GM18858 (cell line): ENCODE measurements around the gene MEGF9.
"Not testable (repeated sequence)": the region's sequence is repeated elsewhere in the genome, so short reads cannot be mapped to it uniquely, and the experiment has no call there.

ENCODE experiments used
- ATAC-seq: cut with Tn5 transposase; IDR thresholded peaks from one replicate; pipeline ENCODE4 v1.9.1; 2021; ENCODE audit not compliant: unreplicated experiment

The MEGF9 gene

DNA sequence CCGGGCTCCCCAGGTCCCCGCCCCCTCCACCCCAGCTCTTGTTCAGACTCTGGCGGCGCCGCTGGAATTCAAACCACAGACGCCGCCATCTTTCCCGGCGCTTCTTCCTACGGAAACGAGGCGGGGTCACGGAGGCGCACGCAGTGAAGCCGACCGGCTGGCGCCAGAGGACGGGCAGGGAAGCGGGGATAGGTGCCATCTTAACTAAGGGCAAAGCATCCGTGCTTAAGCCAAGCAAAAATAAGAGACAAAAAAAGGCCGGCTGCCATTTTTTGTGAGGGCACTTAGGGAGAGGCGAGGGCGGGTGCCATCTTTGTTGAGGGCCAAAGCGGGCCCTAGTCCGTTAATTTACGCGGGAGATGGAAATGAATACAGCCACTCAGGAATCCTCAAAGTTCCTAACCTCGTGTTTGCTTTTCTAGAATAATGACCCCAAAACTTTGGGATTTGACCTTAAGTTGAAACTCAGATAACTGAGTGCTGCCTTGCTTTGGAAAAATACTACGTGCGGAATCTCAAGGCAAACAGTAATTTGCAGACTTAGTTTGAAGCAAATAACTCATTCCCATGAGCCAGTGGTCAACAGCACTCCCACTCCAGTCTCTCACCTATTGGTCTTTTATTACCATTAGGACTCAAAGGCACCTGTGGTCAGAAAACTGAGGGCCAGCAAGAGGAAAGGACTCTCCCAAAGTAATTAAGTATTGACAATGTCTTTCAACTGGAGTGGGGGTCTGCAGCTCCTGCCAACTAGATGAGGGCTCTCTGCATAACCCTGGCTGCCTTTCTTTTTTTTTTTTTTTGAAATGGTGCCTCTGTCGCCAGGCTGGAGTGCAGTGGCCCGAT is 134.0 kb downstream of the MEGF9 start, which contains the start of gene CDK5RAP2:
TSS of gene CDK5RAP2 (minus strand) at position 117 of the 846 bp plus-strand sequence. CDS start 189 bp downstream, outside the sequence.
- ATAC-seq, result peak; percentile 88

DNA sequence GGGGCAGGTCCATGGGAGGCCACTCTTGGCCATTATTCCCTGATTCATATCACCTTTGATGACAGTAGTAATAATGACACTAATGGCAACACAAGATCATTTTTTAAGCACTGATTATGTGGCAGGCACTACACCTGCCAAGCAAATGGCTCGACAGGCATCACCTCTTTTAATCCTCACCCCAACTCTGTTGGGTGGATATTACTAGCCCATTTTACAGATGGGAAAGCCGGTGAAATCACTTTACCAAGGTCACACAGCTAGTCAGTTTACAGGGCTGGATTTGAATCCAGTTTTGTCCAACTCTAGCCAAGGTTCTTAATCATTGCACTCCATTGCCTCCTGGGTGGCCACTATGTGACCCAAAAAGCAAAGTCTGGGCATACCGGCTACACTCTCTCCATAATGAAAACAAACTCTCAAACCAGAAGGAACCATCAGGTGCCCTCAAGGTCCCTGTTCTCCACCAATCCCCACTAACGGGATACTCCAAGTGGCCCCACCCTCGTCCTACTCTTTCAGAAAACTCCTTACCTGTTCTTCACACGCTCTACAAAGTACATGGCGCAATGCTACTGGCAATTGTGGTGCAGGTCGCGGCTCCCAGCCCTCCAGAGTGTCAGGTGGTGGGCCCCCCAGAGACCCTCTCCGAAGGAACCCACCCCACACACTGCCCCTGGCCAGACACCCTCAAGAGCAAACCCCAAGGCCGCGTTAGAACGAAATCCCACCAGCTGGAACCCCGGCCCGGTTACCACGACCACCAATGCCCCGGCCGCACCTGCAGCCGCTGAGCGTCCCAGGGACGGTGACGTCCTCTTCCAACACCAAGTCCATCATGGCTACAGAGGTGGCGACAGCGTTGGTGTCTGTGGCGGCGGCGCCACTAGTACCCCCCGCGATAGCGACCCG is 134.9 kb downstream of the MEGF9 start:
- ATAC-seq, result peak; percentile 14

DNA sequence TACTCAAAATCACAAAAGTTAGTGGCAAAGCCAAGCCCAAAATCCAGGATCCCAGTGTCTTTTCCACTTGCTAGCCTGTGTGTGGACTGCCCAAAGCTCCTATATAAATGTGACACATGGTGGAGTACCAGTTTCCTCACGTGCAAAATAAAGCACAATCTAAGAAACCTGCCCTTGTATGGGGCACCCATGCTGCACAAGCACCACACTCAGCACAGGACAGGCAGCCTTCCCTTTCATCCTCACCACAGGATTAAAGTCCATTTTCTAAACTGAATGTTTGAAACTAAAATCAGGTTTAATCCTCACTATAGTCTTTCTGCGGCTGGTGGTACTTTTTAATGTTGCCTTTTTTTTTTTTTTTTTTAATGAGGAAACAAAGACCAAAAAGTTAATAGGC is 139.8 kb downstream of the MEGF9 start:
- no peak for ATAC-seq

DNA sequence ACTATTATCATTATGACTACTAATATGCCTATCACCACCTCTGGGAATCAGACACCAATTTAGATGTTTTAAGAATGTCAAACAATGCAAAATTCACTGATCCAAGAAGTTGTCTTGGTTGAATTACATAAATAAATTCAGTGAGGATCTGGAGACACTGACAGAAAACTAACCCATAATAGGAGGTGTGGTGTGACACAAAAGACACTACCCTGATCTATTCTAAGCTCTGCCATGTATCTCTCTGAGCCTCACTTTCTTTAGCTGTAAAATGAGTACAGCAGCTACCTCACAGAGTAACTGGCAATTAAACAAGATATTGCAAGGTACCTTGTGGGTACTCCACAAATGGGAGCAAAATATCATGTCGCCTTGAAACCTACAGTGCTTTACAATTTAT is 141.8 kb downstream of the MEGF9 start:
- ATAC-seq, result no peak

DNA sequence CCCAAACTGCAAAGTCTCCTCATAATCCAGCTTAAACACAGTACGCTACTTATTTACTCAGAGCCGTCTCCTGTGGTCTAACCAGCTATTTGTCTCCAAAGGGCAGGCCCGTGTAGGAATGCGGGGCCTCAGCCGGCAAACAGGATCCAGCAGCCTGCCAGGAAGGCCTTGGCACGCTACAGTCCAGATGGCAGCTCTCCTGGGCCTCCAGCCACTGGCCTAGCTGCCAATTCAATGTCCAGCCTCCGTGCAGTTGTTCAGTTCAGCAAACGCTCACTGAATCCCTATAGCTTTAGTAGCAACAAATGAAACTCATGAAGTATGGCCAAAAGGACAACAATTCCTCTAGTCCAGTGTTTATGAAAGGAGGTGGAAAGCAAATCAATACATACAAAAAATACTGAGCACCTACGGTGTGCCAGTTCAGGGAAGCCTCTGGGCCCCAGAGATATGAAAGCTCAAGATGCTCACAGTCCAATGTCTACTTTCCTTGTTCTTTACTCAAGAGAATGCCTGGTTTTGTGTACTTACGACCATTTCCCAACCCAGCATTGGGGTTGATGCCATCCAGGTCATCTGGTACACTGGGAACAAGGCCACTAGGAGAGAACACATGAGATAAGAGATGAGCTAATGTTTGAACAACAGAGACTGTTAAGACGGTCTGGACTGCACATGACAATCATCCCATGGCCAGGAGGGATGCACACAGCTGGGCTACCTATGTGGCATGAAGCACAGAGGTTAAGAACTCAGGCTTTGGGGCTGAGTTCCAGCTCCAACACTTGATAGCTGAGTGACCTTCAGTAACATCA is 142.6 kb downstream of the MEGF9 start:
- no peak for ATAC-seq

DNA sequence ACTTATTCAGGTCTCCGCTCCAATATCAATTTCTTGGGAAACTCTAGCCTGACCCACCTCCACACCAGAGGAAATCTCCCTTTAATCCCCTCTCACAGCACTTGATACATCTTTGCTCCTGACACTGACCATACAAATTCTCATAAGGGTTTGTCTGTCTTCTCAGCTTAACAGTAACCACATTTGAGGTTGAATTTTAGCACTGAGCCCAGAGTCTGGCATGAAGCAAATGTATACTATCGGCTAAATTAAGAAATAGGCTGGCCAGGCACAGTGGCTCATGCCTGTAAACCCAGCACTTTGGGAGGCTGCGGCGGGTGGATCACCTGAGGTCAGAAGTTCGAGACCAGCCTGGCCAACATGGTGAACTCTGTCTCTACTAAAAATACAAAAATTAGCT is 144.0 kb downstream of the MEGF9 start:
- ATAC-seq, result no peak

DNA sequence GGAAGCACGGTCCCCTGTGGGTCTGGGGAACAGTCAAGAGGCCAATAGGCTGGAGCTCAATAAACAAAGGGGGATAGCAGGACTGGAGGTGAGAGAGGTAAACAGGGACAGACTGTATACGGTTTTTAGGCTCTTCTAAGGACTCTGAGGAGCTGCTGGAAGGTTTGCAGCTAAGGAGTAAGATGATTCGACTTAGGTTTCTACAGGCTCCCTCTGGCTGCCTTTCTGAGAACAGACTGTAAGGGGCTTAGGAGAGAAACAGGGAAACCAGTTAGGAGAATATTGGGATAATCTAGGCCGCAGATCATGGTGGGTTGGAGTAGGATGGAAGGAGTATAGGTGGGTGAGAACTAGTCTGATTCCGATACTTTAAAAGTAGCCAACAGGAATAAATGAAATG is 144.7 kb downstream of the MEGF9 start:
- no peak for ATAC-seq

DNA sequence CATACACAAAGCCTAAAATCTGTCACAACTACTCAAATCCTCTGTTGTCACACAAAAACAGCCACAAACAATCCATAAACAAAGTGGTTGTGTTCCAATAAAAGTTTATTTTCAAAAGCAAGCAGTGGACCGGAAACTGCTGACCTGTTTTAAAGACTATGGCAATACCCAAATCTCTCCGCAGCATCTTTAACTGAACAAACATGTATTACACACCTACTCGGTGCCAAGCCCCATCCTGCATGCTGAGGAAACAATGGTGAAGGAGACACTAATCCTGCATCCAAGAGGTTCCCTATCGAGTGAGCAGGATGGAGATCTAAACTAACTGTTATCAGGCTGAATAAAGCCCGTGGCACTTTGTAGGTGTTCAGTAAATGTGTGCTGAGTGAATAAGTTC is 145.5 kb downstream of the MEGF9 start:
- no peak for ATAC-seq

DNA sequence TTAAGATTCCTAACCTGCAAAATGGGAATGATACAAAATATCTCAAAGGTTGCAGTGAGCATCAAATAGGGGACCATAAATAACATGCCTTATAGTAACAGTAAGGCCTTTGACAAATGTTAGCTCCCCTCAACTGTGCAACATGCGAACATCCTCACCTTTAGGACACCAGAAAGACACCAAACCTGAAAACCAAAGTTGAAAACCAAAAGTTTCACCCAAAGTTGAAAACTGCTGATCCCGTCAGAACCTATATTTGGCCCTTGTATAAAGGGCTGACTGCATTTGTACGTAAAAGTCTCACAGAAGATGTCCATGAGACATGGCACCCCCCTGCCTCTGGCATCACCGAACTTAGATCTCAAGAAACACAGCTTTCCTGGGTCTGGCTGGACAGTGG is 146.4 kb downstream of the MEGF9 start:
- no peak for ATAC-seq

DNA sequence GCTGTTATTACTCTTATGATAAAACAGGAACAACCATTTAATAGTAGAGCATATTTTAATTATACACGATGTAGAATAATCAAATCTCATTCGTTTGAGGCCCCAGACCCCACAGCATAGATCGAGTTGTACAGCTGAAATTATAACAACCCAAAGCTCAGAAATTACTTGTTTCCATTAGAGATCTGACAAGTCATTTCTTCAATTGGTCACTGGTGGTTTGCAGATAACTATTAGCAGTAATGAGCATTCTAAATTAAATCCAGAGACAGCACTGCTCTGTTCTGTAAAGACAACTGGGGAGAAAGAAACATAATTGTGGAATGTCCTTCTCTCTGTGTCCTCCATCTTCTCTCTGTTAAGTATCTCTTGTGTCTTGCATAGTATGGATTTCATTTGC is 147.2 kb downstream of the MEGF9 start:
- no peak for ATAC-seq

DNA sequence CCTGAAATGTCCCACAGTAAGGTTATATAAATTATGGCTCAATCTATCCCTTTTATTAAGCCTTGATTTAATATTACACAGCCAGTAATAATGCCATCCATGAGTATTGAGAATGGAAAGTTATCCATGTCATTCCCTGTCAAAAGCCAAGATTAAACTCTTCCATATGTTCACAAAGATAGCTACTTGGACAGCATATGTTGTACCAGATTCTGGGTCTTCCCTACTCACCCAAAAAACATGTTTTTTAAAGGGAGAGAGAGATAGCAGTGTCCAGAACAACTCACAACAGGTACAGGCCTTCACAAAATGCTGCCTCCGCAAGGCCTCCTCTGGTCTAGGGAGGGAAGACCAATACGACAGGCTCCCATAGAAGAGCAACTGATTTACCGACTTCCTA is 149.7 kb downstream of the MEGF9 start:
- ATAC-seq, result no peak

DNA sequence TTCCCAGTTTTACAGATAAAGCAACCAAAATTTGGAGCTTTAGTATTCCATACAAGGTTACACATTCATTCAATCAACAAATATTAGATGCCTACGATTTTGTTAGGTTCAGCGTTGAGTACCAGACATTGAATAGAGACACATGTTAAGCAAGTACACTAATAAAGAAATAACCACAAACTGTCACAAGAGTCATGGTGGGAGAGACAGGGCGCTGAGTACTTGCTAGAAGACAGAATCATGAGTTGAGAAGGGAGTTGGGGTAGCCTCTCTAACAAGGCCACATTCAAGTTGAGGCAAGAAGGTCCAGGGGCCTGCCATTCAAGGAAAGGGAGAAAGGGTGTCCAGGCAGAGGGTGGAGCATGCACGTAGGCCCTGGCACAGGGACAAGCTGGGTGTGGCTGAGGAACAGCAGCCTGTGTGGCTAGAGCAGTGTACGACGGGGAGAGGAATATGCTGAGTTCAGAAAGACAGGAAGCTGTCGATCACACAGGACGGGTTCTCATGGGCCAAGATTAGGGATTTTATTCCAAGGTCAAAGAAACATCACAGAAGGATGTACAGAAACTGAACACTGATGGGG is 151.3 kb downstream of the MEGF9 start:
- ATAC-seq, result no peak

DNA sequence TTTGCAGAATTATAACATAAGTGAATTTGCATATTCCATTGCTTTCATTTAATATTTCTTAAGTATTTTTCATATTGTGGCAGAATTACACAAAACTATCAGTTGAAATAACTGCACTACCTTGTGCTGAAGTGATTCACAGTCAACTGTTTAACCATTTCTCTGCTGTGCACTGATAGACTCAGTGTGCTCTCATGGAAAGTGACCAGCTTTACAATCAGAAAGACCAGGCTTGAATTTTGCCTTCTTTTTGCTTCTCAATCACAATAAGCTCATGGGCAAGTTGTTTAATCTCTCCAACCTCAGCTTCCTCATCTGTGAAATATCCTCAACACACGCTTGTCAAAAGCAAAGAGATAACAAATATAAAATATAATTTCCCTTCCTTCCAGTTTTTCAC is 152.6 kb downstream of the MEGF9 start:
- ATAC-seq, result no peak

DNA sequence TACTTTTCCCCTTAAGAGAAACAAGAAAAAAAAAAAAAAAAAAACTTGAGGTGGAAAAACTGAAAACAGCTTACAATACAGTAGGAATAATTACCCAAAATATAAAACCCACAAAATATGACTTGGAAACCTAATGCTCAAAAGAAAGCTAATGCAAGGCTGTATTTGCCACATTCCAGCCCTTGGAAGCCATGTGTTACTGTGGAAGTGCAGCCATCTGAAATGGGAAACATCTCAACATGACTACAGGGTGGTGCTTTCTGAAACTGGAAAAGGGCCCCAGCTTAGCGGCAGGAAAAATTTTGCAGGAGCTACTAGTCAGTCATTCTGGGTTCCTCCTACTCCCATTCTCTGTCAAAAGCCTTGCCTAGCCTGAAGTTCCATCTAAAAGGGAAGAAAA is 154.7 kb downstream of the MEGF9 start:
- no peak for ATAC-seq

DNA sequence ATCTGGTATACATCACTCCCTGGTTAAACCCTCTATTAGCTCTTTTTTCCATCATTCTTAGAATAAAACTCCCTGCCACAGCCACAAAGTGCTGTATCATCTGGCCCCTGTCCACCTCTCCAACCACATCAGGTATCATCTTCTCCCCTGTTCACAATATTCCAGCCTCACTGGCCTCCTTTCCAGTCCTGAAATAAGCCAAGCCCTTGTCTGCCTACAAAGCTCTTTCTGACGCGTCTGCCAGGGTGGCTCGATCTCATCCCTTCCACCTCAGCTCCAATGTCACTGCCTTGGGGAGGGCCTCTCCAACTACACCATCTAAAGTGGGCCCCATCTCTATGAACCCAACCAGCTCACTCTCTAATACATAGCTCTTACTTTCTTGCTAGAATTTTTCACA is 155.8 kb downstream of the MEGF9 start:
- ATAC-seq, result no peak

DNA sequence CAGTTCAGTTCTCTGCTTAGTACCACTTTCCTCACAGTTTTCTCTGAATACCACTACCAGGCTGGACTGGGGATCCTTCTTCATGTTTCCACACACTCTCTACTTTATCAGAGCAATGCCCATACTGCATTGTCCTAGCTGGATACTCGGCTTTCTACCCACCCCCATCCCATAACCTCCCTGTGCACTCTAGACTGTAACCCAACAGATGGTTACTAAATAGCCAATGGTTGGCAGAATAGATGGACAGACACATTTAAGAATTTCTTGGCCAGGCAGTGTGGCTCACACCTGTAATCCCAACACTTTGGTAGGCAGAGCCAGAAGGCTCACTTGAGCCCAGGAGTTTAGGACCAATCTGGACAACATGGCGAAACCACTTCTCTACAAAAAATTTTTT is 157.1 kb downstream of the MEGF9 start:
- no peak for ATAC-seq

DNA sequence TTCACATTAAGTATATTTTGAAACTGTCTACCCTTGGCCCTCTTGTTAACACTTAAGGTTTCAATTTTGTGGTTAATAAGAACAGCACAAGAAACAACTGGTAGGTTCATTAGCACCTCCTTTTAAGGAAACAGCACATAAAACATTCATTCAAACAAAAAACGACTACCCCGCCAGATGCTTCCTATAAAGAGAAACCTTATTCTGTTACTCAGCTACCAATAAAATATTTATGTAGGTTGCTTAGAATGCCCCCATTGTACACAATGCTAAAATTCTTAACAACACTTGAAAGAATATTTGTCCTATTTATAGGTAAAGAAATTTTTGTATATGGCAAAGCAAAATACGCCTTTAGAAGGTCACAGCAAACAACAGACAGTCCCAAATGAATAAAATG is 157.5 kb downstream of the MEGF9 start:
- no peak for ATAC-seq

DNA sequence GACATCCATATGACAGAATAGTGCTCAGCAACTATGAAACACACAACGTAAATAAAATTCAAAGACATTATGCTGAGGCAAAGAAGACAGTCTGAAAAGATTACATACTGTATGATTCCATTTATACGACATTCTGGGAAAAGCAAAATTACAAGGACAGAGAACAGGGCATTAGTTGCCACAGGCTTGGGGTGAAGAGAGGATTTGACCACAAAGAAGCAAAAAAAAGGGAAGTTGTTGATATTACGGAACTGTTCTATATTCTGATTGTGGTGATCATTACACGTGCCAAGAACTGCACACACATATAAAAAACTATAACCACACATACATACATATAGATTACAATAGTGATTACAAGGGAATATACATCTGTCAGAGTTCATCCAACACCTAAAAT is 158.4 kb downstream of the MEGF9 start:
- no peak for ATAC-seq

DNA sequence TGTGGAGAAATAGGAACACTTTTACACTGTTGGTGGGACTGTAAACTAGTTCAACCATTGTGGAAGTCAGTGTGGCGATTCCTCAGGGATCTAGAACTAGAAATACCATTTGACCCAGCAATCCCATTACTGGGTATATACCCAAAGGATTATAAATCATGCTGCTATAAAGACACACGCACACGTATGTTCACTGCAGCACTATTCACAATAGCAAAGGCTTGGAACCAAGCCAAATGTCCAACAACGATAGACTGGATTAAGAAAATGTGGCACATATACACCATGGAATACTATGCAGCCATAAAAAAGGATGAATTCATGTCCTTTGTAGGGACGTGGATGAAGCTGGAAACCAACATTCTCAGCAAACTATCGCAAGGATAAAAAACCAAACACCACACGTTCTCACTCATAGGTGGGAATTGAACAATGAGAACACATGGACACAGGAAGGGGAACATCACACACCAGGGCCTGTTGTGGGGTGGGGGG is 162.0 kb downstream of the MEGF9 start:
- ATAC-seq, result not testable (repeated sequence)
